K562 (cell line): Measurements from ENCODE around the gene CD274. TPM values are rescaled to one million over a fixed set of nuclear protein-coding genes. Genes with fewer than 3 reads are reported as not detected.

ENCODE experiments used
- ATAC-seq: fragments of 200-7000 bp; cut with Tn5 transposase; 3 replicates; pipeline ENCODE4 v1.9.1; 2020; ENCODE audit warnings: moderate library complexity
- BruUV-seq: library from RNA; stranded (reverse); fragments of 400-500 nt; replicated peaks from 2 replicates; lab custom pipeline; 2021; lab: Mats Ljungman, UMichigan
- CTCF ChIA-PET: fragments of 300-600 bp; formaldehyde crosslinking; extraction: SDS; loops from one replicate; lab custom pipeline; 2021; ENCODE audit warnings: low intra/inter-chr PET ratio; lab: Yijun Ruan, JAX
- POLR2A ChIA-PET: fragments of 300-600, 350-650 bp; sonication (Branson Sonifier 250); formaldehyde crosslinking; extraction: SDS; loops from one replicate; lab custom pipeline; 2021; ENCODE audit warnings: antibody characterized with exemption, inconsistent platforms; lab: Yijun Ruan, JAX
- DNase-seq, 4 experiments: peaks; one replicate each; pipeline versions ENCODE4 v3.0.0 to v3.0.0-alpha.2; 2011 to 2018; ENCODE audit warnings: low spot score in 3 of 4, mixed read lengths in 3 of 4; ENCODE audit errors: extremely low read depth in 1 of 4
- FAIRE-seq: peaks from 2 replicates; lab custom pipeline; 2011; peaks lifted over from hg19 to GRCh38; lab: Jason Lieb, UNC
- H2AFZ ChIP-seq: 2 replicates; pipeline ENCODE4 v1.6.0; 2011; ENCODE audit warnings: low read depth, low read length, control low read depth, inconsistent platforms
- H3K27ac ChIP-seq: fragments of 200-600 bp; 3 replicates; pipeline ENCODE4 v1.8.0; 2011; ENCODE audit warnings: low read depth, mild to moderate bottlenecking, control low read depth, inconsistent platforms, low read length, moderate library complexity, mixed read lengths; ENCODE audit errors: extremely low read depth
- H3K27me3 ChIP-seq, 2 experiments: fragments of 300-600 bp in 1 of 2; 2 replicates in 1 of 2; 3 replicates in 1 of 2; pipeline versions ENCODE4 v1.6.0 to v1.8.0; 2011; ENCODE audit warnings: inconsistent platforms in 2 of 2, low read length in 2 of 2, mild to moderate bottlenecking in 1 of 2, mixed read lengths in 1 of 2, moderate library complexity in 1 of 2; ENCODE audit not compliant: control insufficient read depth in 2 of 2, insufficient read depth in 2 of 2
- H3K36me3 ChIP-seq: fragments of 300-600 bp; 3 replicates; pipeline ENCODE4 v1.8.0; 2011; ENCODE audit warnings: mild to moderate bottlenecking, low read length, inconsistent platforms; ENCODE audit not compliant: control insufficient read depth, insufficient read depth
- H3K4me1 ChIP-seq, 2 experiments: fragments of 200-600 bp in 1 of 2; replicated peaks in 1 of 2; 2 replicates in 1 of 2; 3 replicates in 1 of 2; pipeline versions ENCODE4 v1.5.1 to v1.8.0; 2011; ENCODE audit warnings: inconsistent platforms in 2 of 2, low read length in 2 of 2, mild to moderate bottlenecking in 1 of 2, mixed read lengths in 1 of 2, moderate library complexity in 1 of 2; ENCODE audit not compliant: control insufficient read depth in 2 of 2, insufficient read depth in 2 of 2
- H3K4me2 ChIP-seq: 2 replicates; pipeline ENCODE4 v1.6.1; 2011; ENCODE audit warnings: low read length, control low read depth, inconsistent platforms, mixed read lengths; ENCODE audit not compliant: insufficient read depth
- H3K4me3 ChIP-seq: fragments of 200-600 bp; sonication (generic), shearing (Covaris generic); 2 replicates; pipeline ENCODE4 v1.5.1; 2016; ENCODE audit warnings: control low read depth, inconsistent platforms
- H3K79me2 ChIP-seq: fragments of 200-600 bp; 3 replicates; pipeline ENCODE4 v1.8.0; 2011; ENCODE audit warnings: low read length, inconsistent platforms; ENCODE audit not compliant: control insufficient read depth, insufficient read depth
- H3K9ac ChIP-seq, 2 experiments: 2 replicates each; pipeline versions ENCODE4 v1.6.0 to v1.6.1; 2011; ENCODE audit warnings: low read depth in 2 of 2, low read length in 2 of 2, control low read depth in 1 of 2, inconsistent platforms in 1 of 2, mild to moderate bottlenecking in 1 of 2, mixed read lengths in 1 of 2; ENCODE audit not compliant: insufficient read depth in 1 of 2
- H3K9me1 ChIP-seq: one replicate; pipeline ENCODE4 v1.6.0; 2011; ENCODE audit warnings: inconsistent platforms, mild to moderate bottlenecking, low read length, moderate library complexity; ENCODE audit not compliant: control insufficient read depth, insufficient read depth
- H3K9me3 ChIP-seq: replicated peaks from 2 replicates; pipeline ENCODE4 v1.5.1; 2011; ENCODE audit warnings: low read depth, low read length, inconsistent platforms; ENCODE audit not compliant: control insufficient read depth, insufficient read depth
- H4K20me1 ChIP-seq: replicated peaks from 2 replicates; pipeline ENCODE4 v1.6.1; 2011; ENCODE audit warnings: low read length, inconsistent platforms, mixed read lengths; ENCODE audit not compliant: control insufficient read depth, insufficient read depth
- FOXJ2 ChIP-seq: fragments of 200-800 bp; sonication (Bioruptor generic); IDR thresholded peaks from 2 replicates; pipeline ENCODE4 v1.6.1; 2016; ENCODE audit warnings: missing genetic modification characterization, missing compliant biosample characterization
- HDAC6 ChIP-seq: IDR thresholded peaks from 2 replicates; pipeline ENCODE4 v1.6.1; 2012; ENCODE audit warnings: low read depth, mild to moderate bottlenecking, control low read depth, inconsistent platforms, low read length, moderate library complexity
- NFE2 ChIP-seq: IDR thresholded peaks from 2 replicates; pipeline ENCODE4 v1.6.1; 2014; ENCODE audit warnings: antibody characterized with exemption, low read depth
- NR2C2 ChIP-seq, 2 experiments: fragments of 200-800 bp in 1 of 2; sonication (Bioruptor generic) in 1 of 2; sonication (generic) in 1 of 2; formaldehyde crosslinking in 1 of 2; IDR thresholded peaks; 2 replicates each; pipeline versions ENCODE4 v1.6.1 to v1.8.0; 2016 to 2022; ENCODE audit warnings: mild to moderate bottlenecking in 1 of 2, missing compliant biosample characterization in 1 of 2, missing genetic modification characterization in 1 of 2, missing genetic modification reagents in 1 of 2
- ZNF766 ChIP-seq: fragments of 200-800 bp; sonication (Bioruptor generic); conservative IDR thresholded peaks from 2 replicates; pipeline ENCODE4 v1.6.1; 2016; ENCODE audit warnings: missing genetic modification characterization, missing compliant biosample characterization
- WGBS: fragments of 100-300 bp; shearing (Covaris generic); methylation state at CpG from one replicate; pipeline ENCODE4 v1.1.6; 2016; ENCODE audit warnings: low coverage, mixed read lengths; ENCODE audit not compliant: insufficient coverage; ENCODE audit errors: missing lambda C conversion rate; 5-methylcytosine and 5-hydroxymethylcytosine counted together
- in situ Hi-C: fragments of 300-500 bp; cut with MboI; formaldehyde crosslinking; loops from 4 replicates; pipeline ENCODE4 v1.15.0; 2018; ENCODE audit warnings: inconsistent platforms, mixed read lengths
- intact Hi-C: fragments of 100-400 bp; cut with micrococcal nuclease; formaldehyde crosslinking; loops from 2 replicates; pipeline ENCODE4 v1.14.2; 2022
- polyA plus RNA-seq, 8 experiments: library from polyadenylated mRNA; depleted of rRNA in 4 of 8; stranded (reverse) in 5 of 8; unstranded in 3 of 8; fragments of >200 nt; fragmentation: Nextera tagmentation in 2 of 8; fragmentation: Illumina TruSeq in 1 of 8; extraction: Ambion mirVana in 2 of 8; extraction: Trizol in 1 of 8; gene quantifications; 2 replicates each; pipeline versions ENCODE4 v1.2.1 to v1.2.3, GENCODE V29; 2011 to 2014; ENCODE audit warnings: inconsistent platforms in 1 of 8, missing spikeins in 1 of 8
- total RNA-seq, 7 experiments: library from RNA; depleted of rRNA in 6 of 7; stranded (reverse); fragments of >200 nt in 6 of 7; fragmentation: Illumina TruSeq in 2 of 7; extraction: Trizol in 2 of 7; gene quantifications; 2 replicates each; pipeline versions ENCODE4 v1.2.1 to v1.2.3, GENCODE V29; 2011 to 2021; ENCODE audit warnings: low replicate concordance in 1 of 7
- TF ChIP-seq, protein P1 (sequence below): fragments of 200-800 bp; sonication (Bioruptor generic); IDR thresholded peaks from 2 replicates; pipeline ENCODE4 v1.6.1; 2017; ENCODE audit warnings: missing genetic modification characterization, missing compliant biosample characterization

Gene CD274
- total and polyA plus RNA-seq, 9 of the 15 experiments (the other 6 are each of a cell fraction or from before 2014, with no cell fraction given) = 0.07 to 0.51 (median 0.30) TPM; not detected in 1

DNA sequence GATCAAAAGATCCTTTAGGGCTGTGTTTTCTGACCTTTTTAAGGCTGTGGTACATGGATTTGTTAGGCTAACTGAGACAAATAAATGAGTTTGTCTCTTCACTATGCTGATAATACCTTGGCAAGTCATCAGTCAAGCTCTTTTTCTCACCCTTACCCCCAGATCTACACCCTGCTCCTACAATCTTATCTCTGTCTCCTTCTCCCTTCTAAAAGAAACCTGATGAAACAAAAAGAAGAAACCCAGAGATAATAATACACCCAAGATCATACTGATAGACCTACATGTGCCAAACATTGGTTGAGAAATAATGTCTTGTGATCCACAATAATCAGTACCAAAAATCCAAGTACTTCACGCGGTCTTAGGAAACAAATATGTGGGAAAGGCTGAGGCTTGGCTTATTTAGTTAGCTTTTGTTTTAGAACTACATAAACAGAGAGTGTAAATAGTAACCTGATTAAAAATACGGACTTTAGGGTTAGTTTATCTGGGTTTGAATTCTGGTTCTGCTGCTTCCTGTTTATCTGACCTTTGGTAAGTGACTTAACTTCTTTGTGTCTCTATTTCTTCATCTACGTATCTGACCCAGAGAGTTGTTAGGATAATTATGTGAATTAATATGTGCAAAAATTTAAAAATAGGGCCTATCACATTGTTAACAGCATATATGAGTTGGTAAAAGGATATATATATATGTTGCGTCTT, 35.2 kb downstream of the CD274 start:
- Histone ChIP-seq H3K79me2 (no peaks in the 10 kb centered on the region), H3K4me3 (no peak overlapping the region), H3K9me1 (no peaks in the 10 kb centered on the region), H3K4me1 (no peaks in the 10 kb centered on the region; a peak in 1 of 5 replicates), H3K4me2 (no peak overlapping the region), H4K20me1 (no peaks in the 10 kb centered on the region), H3K36me3 (no peaks in the 10 kb centered on the region)
- BruUV-seq = no TSS peak
- CTCF ChIA-PET = no interaction called here
- no peak for ATAC-seq
- WGBS = 61% methylated on average over 5 of the region's 5 CpGs
- in situ Hi-C loops = no loop called here
- TF ChIP-seq NR2C2 (CRISPR knock-in tag; IDR thresholded peaks at IDR 0.05) = no peak
- TF ChIP-seq NR2C2 (tag; IDR thresholded peaks at IDR 0.05) = peak; percentile 30; the same call in 1 of the 2 replicates
- TF ChIP-seq, protein P1, sequence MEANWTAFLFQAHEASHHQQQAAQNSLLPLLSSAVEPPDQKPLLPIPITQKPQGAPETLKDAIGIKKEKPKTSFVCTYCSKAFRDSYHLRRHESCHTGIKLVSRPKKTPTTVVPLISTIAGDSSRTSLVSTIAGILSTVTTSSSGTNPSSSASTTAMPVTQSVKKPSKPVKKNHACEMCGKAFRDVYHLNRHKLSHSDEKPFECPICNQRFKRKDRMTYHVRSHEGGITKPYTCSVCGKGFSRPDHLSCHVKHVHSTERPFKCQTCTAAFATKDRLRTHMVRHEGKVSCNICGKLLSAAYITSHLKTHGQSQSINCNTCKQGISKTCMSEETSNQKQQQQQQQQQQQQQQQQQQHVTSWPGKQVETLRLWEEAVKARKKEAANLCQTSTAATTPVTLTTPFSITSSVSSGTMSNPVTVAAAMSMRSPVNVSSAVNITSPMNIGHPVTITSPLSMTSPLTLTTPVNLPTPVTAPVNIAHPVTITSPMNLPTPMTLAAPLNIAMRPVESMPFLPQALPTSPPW (CRISPR knock-in tag) = peak; percentile 30; the same call in 1 of the 2 replicates
- TF ChIP-seq FOXJ2 (tag) = 0 out of 2 replicates have a peak, but pooled peaks have one; percentile 42
- peak; percentile 57 for TF ChIP-seq ZNF766 (CRISPR knock-in tag)
- no peak for TF ChIP-seq NFE2
- TF ChIP-seq HDAC6 = no peak
- TF ChIP-seq, all 486 proteins: peak for 4
- H3K9me3 ChIP-seq = no peaks in the 10 kb centered on the region
- DNase-seq (no peak), FAIRE-seq (no peak)
- intact Hi-C loops = no loop called here
- POLR2A ChIA-PET = no interaction called here
- no peak overlapping the region for H3K27ac ChIP-seq
- H2AFZ ChIP-seq = no peak overlapping the region
- no peaks in the 10 kb centered on the region for H3K27me3 ChIP-seq
- H3K9ac ChIP-seq = no peak overlapping the region
